ENCODE data around the gene SAMD10. TPM values are rescaled to one million over a fixed set of nuclear protein-coding genes. Genes with fewer than 3 reads are reported as not detected.
"Not testable (repeated sequence)": the region's sequence is repeated elsewhere in the genome, so short reads cannot be mapped to it uniquely, and the experiment has no call there.

The SAMD10 gene
- total RNA-seq = 27.7 TPM

DNA sequence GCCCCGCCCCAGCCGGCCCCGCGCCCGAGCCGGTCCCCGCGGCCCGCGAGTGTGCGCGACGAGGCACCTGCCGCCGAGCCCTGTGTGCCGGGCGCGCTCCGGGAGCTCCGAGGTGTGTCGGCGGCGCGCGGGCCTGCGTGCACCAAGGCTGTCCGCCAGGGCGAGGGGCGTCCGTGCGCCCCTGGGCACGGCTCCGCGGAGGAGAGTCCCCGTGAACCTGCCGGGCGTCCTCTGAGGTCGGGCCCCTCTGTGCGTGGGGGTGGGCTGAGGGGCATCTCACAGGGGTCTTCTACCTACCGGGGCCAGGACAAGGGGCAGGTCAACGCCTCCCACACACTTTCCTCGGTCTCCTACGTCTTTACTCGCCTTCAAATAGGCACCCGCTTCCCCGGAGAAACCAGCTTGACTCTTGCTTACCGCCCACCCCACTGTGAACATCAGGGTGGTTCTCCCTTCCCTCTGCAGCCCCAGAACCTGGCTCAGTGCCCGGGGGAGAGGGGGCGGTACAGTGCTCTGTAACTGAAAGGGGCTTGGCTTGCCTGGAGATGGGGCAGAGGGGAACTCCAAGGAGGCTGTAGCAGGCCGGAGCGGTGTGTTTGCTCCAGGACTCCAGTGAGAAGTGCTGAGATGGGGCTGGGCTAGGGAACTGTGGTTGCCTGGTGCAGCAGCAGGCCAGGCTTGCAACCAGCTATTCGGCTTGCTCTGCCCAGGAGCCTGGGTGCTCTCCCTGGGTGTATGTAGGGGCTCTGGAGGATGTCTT, at the start of gene SAMD10:
Gene SAMD10, minus strand, starts transcription at position 86 of the 760 bp plus-strand sequence. CDS start 175 bp downstream, outside the sequence.
- peak in 2 of 3 donors; percentile 90 to 94 for DNase-seq (ENCODE audit: low read depth in 2 of 3, low spot score in 2 of 3)

DNA sequence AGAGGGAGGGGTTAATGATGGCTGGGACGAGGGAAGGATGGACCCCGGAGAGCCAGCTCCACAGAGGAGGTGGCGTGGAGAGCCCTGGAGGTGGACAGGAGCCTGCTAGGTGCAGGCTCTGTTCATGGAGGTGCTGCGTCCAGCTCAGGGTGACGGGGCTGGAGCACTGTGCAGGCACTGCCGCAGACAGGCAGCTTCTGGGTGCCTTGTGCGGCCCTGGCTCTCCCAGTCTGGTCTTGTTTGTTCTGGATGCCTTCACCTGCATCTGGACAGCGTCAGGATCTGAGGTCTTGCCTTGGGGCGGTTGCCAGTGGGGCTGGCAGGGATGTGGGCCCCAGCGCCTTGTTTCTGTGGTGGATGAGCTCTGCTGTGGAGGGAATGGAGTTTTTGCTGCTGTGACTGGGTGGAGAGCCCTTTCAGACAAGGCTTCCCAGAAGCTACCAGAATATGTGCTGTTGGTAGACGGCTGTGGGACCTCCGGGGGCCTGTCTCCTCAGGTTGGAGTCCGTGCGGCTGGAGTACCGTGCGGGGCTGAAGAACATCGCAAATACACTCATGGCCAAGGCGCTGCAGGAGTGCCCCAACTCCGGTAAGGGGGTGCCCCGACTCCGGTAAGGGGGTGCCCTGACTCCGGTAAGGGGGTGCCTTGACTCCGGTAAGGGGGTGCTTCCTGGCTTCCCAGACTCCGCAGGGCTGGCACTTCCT, 48.7 kb upstream of the SAMD10 start:
- no peak for DNase-seq (ENCODE audit: low read depth in 2 of 3, low spot score in 2 of 3)

DNA sequence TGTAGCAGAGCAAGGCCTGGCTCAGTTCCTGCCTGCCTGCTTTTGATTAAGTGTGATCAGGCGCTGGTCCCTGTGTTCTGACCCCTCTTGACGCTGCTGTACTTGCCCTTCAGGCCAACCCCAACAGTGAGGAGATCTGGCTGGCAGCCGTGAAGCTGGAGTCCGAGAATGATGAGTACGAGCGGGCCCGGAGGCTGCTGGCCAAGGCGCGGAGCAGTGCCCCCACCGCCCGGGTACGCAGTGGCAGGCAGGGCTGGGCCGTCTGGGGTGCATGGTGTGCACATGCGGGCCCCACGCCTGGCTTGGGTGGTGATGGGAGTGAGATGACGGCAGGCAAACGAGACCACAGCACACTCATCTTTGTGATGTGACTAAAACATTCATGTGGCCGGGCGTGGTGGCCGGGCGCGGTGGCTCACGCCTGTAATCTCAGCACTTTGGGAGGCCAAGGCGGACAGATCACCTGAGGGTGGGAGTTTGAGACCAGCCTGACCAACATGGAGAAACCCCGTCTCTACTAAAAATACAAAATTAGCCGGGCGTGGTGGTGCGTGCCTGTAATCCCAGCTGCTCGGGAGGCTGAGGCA, 46.5 kb upstream of the SAMD10 start:
- no peak for DNase-seq (ENCODE audit: low read depth in 2 of 3, low spot score in 2 of 3)

DNA sequence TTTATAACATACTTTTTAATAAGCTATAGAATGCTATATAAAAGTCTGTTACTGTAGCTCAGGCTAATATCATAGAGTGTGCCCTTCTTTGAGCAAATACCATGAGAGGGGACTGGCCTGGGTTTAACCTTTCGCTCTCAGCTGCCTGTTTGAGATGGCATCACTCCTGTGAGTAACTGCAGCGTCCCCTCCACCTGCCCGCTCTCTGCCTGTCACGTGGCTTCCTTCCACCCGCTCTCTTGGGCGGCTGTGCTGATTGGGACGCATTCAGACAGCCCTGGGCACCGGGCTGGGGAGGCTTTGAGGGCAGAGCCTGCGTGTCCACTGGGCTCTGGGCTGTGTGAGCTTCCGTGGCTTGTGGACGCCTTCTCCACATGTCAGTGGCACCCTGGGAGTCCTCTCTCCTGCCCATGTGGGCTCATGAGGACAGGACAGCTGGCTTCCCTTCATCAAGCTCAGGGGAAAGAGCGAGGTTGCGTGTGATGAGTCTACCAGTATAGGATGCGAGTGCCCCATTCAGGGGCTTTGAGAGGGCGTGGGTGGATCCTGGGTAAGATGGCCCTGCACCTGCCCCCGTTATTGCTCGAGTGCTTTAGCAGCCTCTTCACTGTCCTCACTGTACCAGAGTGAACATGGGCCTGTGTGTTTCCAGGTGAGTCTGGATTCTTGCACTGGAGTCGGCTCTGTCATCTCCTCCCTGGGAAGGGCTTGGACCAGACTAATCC, 45.8 kb upstream of the SAMD10 start:
- no peak for DNase-seq (ENCODE audit: low read depth in 2 of 3, low spot score in 2 of 3)

DNA sequence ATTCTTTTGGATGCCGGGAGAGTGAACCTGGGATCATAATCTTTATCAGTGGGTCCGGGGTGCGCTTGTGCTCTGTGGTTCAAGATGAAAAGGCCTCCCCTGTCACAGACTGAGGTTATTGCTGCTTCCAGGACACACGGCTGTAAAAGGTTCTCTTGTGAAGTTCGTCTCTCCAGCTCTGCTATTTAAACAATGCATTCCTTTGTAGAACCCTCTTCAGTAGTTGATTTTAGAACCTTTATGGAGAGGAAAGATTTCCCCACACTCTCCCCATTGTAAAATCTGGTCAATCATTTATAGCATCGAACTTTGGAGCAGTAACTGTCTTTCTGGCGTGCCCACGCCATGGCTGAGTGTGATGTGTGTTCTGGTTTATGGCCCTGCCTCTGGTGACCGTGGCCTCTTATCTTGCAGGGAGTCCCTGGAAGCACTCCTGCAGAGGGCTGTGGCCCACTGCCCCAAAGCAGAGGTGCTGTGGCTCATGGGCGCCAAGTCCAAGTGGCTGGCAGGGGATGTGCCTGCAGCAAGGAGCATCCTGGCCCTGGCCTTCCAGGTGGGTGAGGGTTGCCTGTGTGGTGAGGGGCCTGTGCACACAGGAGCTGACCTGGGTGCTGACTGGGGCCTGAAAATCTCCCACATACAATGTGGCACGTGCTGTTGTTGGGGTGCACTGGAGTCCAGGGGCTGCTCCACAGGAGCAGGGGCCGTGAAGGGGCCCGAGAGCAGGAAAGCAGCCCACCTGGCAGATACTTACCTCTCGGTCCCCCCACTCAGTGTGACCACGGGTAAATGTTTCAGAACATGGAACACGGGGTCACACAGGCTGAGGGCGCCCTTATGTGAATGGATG, 44.9 kb upstream of the SAMD10 start:
- DNase-seq (ENCODE audit: low read depth in 2 of 3, low spot score in 2 of 3) = no peak

DNA sequence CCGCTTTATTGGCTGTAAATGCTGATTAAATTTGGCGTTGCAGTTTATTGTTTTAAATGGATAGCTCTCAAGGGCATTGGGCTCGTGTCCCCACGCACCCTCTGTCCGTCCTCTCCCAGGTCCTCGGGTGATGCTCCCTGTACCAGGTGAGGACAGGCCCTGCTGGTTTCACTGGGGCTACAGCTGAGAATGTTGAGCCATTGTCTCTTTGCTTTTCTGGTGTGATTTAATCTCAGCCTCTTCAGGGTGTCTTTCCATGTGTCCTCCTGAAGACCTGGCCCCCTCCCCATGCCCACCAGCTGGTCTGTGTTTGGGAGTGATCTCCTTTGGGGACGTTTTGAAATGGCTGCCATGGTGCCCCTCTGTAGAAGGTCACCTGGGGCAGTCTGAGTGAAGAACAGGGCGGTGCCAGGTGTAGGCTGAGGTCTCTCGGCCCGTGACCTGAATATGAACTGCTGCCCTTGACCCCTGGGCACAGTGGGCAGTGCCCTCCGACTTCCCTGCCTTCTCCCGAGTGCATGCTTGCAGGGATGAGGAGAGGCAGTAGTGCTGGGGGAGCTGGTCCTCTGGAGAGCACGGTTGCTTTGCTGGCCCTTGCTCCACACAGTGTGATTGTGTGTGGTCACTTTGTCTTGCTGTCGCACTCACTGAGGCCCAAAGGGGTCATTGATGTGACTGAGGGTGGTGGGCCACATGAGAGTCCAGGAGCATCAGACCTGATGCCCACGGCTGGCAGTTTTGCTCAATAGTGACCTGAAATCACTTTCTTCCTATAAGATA, 44.1 kb upstream of the SAMD10 start:
- no peak for DNase-seq (ENCODE audit: low read depth in 2 of 3, low spot score in 2 of 3)

DNA sequence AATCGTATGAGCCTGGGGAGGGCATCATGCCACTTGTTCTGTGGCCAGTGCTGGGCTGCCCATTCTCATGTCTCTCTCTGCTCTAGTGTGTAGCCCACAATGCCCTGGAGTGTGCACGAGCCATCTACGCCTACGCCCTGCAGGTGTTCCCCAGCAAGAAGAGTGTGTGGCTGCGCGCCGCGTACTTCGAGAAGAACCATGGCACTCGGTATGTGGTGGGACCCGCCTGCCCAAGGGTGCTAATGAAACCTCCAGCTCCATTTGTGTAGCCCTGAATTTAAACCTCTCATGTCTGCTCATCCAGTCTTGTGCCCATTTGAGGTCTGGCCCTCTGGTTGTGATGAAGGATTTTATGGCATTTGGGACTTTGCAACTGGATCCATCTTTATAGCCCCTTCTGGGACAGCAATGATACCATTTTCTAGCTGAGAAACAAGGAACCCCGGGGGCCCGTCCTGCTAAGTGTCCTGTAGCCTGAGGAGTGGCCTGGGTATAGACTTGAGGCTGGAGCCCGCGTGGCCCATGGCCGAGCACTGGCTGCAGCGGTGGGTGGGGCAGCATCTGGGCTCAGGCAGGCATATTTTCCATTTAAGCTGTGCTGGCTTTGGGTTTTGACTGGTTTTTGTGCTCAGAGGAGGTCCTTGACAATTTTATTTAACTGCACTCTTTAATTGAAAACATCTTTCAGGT, 43.4 kb upstream of the SAMD10 start:
- no peak for DNase-seq (ENCODE audit: low read depth in 2 of 3, low spot score in 2 of 3)

DNA sequence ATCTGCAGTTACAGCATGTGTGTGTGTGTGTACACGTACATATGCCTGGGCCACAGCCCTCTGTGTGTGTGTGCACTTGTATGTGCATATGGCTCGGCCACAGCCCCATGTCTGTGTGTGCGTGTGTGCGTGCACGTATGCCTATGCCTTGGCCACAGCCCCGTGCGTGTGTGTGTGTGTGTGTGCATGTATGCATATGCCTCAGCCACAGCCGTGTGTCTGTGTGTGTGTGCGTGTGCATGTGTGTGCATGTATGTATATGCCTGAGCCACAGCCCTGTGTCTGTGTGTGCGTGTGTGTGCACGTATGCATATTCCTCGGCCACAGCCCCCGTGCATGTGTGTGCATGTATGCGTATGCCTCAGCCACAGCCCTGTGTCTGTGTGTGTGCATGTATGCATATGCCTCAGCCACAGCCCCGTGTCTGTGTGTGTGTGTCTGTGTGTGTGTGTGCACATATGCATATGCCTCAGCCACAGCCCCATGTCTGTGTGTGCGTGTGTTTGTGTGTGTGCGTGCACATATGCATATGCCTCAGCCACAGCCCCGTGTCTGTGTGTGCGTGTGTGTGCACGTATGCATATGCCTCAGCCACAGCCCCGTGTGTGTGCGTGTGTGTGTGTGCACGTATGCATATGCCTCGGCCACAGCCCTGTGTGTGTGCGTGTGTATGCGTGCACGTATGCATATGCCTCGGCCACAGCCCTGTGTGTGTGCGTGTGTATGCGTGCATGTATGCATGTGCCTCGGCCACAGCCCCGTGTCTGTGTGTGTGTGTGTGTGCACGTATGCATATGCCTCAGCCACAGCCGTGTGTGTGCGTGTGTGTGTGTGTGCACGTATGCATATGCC, 41.9 kb upstream of the SAMD10 start:
- DNase-seq (ENCODE audit: low read depth in 2 of 3, low spot score in 2 of 3) = no peak

DNA sequence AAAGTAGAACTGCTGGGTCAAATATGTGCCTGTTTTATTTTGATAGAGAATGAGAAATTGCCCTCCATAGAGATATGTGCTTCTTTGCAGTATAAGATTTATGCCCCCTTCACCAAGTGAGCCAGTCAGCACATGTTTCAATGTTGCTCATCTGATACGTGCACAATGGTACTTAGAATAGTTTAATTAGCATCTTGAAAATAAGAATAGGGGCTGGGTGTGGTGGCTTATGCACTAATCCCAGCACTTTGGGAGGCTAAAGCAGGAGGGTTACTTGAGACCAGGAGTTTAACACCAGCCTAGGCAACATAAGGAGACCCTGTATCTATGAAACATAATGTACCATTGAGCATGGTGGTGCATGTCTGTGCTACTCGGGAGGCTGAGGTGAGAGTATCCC, 36.2 kb upstream of the SAMD10 start:
- no peak for DNase-seq (ENCODE audit: low read depth in 2 of 3, low spot score in 2 of 3)

DNA sequence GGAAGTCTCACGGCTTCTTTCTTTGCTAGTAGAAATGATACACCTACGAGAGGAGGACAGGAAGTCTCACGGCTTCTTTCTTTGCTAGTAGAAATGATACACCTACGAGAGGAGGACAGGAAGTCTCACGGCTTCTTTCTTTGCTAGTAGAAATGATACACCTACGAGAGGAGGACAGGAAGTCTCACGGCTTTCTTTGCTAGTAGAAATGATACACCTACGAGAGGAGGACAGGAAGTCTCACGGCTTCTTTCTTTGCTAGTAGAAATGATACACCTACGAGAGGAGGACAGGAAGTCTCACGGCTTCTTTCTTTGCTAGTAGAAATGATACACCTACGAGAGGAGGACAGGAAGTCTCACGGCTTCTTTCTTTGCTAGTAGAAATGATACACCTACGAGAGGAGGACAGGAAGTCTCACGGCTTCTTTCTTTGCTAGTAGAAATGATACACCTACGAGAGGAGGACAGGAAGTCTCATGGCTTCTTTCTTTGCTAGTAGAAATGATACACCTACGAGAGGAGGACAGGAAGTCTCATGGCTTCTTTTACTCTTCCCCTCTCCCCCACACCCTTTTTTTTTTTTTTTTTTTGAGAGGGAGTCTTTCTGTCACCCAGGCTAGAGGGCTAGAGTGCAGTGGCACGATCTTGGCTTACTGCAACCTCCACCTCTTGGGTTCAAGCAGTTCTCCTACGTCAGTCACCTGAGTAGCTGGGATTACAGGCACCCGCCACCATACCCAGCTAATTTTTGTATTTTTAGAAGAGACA, 33.1 kb upstream of the SAMD10 start:
- not testable (repeated sequence) for DNase-seq (ENCODE audit: low read depth in 2 of 3, low spot score in 2 of 3)

DNA sequence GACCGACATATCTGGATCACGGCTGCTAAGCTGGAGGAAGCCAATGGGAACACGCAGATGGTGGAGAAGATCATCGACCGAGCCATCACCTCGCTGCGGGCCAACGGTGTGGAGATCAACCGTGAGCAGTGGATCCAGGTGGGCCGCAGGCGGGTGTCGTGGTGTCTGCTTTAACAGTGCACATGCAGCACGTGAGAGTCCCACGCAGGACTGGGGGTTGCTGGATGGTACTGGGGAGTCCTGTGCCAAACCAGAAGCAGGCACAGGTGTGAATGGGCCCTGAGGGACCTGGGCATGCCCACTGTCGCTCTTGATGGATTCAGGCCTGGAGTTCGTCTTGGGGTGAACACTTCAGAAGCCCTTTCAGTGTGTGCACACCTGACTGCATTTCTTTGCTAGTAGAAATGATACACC, 31.9 kb upstream of the SAMD10 start:
- no peak for DNase-seq (ENCODE audit: low read depth in 2 of 3, low spot score in 2 of 3)

DNA sequence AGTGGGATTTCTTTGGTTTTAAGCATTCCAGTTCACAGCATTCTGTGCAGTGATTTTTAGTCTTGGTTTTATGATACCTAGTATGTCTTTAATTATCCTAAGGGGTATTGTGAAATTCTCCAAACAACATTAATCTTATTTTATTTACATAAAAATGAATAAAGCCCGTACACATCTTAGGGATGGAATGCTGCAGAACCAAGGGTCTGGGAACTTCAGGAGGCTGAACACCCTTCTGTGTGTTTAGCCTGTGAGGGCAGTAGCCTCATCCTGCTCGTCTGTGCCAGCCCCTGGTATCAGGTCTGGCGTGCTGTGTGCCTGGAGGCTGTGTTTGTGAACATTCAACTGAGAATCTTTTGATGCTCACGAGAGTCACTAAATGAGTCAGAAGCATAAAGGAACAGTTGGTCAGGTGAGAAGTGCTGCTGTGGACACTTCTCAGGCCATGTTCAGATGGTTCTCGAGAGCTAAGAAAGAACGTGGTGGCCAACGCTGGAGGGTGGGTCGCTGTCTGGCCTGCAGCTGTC, 31.3 kb upstream of the SAMD10 start:
- DNase-seq (ENCODE audit: low read depth in 2 of 3, low spot score in 2 of 3) = no peak

DNA sequence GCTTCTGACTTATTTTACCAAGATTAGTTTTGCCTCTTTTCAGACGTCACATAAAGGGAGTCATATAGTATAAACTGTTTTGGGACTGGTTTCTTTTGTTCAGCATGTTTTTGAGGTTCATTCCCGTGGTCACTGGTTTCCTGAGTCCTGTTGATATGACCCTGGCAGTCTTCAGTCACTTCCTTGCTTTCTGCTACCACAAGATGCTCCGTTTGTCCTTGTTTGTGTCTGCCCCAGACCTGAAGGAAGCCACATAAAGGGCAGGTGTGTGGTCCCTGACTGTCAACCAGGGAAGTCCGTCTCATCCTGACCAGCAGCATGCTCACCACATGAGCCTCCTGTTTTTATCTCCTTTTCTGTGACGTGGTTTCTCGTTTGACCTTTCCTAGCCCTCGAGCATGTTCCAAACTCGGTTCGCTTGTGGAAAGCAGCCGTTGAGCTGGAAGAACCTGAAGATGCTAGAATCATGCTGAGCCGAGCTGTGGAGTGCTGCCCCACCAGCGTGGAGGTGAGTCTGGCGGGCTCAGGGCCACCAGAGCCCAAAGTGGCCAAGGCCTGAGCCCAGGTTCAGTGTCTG, 30.5 kb upstream of the SAMD10 start:
- no peak for DNase-seq (ENCODE audit: low read depth in 2 of 3, low spot score in 2 of 3)

DNA sequence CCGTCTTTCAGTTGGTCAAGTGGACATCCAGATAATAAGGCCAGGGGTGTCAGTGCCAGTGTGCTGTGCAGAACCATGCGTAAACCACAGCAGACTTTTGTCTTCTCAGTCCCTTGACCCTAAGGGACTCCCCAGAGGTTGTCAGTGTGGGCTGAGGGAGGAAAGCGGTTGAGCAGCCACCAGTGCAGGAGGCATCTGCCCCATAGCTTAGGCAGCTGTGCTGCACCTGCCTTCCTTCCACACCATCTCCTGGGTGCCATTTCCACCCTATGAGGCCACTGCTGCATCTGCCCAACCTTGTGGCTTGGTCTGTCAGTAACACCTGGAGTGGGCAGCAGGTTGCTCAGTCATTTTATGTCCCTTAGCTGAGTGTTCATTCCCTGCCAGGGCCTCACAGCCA, 27.5 kb upstream of the SAMD10 start:
- no peak for DNase-seq (ENCODE audit: low read depth in 2 of 3, low spot score in 2 of 3)

DNA sequence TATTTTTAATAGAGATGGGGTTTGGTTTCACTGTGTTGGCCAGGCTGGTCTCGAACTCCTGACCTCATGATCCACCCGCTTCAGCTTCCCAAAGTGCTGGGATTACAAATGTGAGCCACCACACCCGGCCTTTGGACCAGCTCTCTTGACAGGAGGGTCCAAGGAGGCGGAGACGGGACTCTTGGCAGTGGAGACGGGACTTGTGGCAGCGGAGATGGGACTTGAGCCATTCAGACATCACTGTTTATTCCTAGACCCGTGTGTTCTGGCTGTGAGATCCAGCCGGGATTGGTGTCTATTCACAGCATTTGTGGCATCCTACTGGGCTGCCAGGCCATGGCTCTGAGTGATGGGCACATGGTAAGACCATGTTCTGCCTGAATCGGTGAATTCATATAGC, 27.0 kb upstream of the SAMD10 start:
- DNase-seq (ENCODE audit: low read depth in 2 of 3, low spot score in 2 of 3) = no peak

DNA sequence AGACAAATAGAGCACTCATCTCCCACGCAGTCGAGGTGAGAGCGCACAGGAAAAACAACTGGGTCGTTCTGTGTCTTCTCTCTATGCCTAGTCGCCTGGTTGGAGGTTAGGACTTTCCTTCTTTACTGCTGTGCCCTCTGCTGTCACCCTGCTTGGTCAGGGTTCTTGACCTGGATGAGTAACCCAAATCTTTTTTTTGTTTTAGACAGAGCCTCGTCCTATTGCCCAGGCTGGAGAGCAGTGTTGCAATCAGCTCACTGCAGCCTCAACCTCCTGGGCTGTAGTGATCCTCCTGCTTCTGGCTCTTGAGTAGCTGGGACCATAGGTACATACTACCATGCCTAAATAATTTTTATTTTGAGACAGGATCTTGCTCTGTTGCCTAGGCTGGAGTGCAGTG, 26.0 kb upstream of the SAMD10 start:
- DNase-seq (ENCODE audit: low read depth in 2 of 3, low spot score in 2 of 3) = no peak
